Stimulated activated CD8-positive, alpha-beta memory T cell treated with anti-CD3 and anti-CD28 coated beads, Interleukin-15, amount 100 ng/mL, for 24 hours (primary cell): ENCODE measurements around the gene SPEM3.
A peak's percentile ranks its signal among the peaks of the same experiment; 100 is the strongest.

ENCODE experiments used
- DNase-seq: peaks from one replicate; pipeline ENCODE4 v3.0.0-alpha.2; 2020; ENCODE audit warnings: low read depth

SPEM3 gene

DNA sequence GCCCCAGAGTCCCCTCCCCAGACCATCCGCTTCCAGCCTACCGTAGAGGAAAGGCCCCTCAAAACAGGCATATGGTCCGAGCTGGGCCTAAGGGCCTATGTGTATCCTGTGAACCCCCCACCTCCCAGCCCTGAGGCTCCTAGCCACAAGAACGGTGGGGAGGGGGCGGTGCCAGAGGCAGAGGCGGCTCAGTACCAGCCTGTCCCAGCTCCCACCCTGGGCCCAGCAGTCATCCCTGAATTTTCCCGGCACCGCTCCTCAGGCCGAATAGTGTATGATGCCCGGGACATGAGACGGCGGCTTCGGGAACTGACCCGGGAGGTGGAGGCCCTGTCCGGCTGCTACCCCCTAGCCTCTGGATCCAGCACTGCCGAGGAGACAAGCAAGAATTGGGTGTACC is 7.5 kb upstream of the SPEM3 start:
- no peak for DNase-seq

DNA sequence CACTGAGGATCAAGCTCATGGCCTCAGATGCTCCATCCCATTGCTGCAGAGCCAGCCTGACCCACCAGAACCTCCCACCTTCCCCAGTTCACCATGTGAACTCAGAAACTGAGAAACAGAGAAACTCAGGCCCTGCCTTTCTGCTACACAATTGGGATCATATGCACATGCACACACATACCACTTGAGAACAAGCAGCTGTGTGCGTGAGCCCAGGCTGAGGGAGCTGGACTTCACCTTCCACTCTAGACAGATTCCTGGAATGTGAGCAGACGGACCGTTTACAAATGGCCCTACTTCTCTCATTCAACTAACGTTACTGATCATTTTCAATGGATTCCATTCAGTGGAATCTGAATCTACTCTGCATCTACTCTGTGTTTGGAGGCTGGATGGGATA is 5.0 kb upstream of the SPEM3 start:
- no peak for DNase-seq

DNA sequence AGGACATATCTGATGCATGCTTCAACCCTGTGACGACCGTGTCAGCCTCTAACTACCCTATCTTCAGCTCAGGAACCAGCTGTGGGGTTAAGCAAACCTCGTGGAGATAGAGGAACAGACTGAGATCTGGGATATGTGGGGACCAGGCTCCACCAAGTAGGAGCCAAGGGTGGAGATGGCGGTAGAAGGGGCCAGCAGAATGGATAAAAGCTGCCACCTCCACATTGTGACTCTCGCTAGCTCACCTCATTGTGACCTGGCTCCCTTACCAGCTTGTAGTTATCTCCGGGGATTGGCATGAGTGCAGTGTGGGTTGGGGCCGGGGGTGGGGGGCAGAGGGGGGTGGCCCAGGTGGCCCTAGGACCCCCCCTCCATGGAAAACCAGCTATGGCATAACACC is 3.3 kb upstream of the SPEM3 start, which contains the start of gene SPEM2:
Gene SPEM2, plus strand, starts transcription at position 301 of the 400 bp plus-strand sequence. Its CDS starts 73 bp downstream, at position 374.
- no peak for DNase-seq

DNA sequence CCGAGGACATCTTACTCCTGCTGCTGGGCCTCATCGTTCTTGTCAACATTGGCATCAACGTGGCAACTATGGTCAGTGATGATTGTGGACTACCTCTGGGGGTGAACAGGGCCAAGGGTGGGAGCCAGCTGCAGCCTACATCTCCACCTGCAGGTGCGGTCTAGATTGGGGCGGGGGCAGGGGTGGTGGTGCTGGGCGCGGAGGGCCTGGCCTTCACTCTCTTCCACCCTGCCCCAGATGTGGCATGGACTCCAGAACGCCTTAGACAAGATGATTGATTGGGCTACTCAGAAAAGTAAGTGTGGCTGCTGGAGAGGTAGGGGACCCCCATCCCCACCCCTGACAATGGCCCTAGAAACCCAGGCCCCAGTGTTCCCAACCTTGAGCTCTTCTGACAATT is 2.9 kb upstream of the SPEM3 start:
- no peak for DNase-seq

- no peak for DNase-seq
Observed at GRCh38 chr17:7426203-7426863, 2.3 kb upstream of the SPEM3 start.

DNA sequence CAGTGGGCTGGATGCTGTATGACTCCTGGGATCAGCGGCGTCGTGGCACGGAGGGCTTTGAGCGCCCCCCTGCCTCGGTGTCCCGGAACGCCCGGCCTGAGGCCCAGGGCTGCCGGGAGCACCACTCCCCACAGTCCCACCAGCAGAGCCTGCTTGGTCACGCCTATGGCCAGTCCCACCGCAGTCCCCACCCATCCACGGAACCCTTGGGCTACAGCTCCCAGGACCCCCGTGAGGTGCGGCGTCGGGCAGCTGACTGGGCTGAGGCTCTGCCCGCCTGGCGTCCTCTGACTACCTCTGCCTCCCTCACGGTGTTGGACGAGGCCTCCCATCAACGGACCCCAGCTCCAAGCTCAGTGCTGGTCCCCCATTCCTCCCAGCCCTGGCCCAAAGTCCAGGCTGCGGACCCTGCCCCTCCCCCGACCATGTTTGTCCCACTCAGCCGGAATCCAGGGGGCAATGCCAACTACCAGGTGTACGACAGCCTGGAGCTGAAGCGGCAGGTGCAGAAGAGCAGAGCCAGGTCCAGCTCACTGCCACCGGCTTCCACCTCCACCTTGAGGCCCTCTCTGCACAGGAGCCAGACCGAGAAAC is 1.7 kb upstream of the SPEM3 start:
- DNase-seq, result no peak

DNA sequence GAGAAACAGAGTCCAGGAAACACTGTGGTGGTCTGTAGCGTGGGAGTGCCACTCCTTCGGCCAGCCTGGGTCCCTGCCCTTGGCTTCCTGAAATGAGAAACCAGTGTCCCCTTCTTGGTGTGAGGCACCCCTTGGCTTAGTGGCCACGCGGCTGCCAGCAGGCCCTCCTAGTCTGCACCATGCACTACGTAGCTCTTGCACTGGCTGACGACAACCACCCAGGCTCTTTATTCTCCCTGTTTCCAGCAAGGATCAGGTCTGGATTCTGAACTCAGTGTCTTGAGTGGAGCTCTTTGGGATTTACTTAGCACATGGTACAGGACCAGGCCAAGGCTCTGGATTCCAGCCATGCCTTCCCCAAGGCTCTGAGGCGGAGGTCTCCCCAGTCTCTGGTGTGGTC is 1.1 kb upstream of the SPEM3 start:
- DNase-seq, result no peak

GRCh38 chr17:7429722-7430121 is 1.1 kb downstream of the SPEM3 start:
- DNase-seq, result no peak

DNA sequence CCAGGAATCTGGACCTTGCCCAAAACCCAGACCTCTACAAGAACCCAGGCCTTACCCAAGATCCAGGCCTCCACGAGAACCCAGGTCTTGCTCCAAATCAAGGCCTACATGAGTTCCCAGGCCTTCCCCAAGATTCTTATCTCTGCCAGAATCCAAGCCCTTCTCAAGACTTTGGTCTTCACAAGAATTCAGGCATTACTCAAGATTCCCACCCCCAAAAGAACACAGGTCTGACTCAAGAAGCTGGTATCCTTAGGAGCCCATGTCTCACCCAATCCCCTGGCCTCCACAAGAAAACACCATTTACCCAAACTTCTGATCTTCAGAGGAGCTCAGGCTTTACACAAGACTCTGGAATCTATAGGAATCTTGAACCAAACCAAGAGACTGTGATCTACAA is 2.6 kb downstream of the SPEM3 start:
- DNase-seq, result no peak

DNA sequence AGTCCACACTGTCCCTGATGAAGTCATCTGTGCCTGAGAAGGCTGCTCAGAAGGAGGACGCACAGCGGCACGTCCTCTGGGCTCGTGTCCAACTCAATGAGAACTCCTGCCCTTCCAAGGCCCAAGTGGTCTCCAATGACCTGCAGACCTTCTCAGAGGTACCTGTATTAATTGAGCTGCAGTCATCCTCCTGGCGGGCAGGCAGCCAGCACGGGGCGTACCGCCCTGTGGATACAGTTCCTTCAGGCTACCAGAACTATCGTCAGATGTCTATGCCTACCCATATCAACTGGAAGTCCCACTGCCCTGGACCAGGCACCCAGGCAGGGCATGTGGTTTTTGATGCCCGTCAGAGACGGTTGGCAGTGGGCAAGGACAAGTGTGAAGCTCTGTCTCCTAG is 3.6 kb downstream of the SPEM3 start:
- no peak for DNase-seq

DNA sequence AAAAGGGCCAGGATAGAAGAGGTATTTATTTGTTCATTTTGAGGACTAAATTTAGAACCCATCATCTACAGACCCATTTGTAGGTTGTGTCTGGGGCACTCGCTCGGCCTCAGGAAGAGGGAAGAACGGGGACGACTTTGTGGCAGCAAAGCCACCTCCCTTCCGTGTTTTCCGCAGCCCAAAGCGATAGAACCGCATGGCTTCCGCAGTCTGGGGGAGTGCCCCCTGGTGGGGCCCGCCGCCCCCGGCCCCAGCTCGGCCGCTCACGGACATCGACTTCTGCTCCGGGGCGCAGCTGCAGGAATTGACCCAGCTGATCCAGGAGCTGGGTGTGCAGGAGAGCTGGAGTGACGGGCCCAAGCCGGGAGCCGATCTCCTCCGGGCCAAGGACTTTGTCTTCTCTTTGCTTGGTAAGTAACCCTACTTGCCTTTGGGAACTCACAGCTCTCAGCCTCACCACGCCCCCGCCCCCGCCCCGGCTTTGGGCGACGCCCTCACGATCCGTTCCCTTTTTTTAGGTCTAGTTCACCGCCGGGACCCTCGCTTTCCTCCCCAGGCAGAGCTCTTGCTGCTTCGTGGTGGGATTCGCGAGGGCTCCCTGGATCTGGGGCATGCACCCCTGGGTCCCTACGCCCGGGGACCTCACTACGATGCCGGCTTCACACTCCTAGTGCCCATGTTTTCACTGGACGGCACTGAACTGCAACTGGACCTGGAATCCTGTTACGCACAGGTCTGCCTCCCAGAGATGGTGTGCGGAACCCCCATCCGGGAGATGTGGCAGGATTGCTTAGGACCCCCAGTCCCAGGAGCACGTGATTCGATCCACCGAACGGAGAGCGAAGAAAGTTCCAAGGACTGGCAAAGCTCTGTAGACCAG is 7.3 kb downstream of the SPEM3 start:
- DNase-seq, result peak; percentile 21

DNA sequence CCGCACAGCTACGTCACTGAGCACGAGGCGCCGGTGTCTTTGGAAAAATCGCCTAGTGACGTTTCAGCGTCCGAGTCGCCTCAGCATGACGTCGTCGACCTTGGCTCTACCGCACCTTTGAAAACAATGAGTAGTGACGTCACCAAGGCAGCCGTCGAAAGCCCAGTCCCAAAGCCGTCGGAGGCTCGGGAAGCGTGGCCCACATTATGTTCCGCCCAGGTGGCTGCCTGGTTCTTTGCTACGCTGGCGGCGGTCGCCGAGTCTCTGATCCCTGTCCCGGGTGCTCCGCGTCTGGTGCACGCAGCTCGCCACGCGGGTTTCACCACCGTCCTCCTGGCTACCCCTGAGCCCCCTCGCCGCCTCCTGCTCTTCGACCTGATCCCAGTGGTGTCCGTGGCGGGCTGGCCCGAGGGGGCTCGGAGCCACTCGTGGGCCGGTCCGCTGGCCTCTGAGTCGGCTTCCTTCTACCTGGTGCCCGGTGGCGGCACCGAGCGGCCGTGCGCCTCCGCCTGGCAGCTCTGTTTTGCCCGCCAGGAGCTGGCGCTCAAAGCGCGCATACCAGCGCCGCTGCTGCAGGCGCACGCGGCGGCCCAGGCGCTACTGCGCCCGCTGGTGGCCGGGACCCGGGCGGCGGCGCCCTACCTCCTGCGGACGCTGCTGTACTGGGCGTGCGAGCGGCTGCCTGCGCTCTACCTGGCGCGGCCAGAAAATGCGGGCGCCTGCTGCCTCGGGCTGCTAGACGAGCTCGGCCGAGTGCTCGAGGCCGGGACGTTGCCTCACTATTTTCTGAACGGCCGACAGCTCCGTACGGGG is 8.1 kb downstream of the SPEM3 start:
- DNase-seq, result peak; percentile 63

GRCh38 chr17:7437369-7437863 is 8.8 kb downstream of the SPEM3 start:
- DNase-seq, result no peak

GRCh38 chr17:7437950-7438614 is 9.4 kb downstream of the SPEM3 start:
- peak; percentile 21 for DNase-seq

DNA sequence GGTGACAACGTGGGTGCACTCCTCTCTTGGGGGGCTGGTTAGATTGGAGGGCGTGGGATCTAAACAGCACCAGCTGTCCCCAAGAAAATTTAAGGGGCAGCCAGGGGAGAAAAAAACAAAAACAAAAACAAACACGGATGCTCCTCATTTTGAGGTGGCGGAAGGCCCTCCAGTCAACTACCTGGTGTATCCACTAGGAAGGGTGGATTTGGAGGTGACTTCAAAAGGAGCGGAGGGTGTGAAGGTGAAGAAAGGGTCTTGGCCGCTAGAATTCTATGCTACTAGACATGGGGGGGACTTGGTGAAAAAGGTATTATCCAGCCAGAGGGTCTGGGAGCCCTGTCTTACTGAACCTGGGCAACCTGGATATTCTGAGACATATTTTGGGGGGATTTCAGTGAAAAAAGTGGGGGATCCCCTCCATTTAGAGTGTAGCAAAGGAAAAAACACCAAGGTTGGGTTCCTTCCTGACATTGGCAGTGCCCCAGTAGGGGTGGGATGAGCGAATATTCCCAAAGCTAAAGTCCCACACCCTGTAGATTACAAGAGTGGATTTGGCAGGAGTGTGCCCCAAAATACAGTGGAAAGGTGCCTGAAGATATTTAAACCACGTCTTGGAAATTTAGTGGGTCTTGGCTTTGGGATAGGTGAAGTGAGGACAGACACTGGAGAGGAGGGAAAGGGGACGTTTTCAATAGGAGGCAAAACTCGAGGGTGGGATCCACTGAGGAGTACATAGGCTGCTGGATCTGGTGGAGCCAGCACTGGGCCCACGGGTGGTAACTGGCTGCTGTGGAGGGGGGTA is 10.2 kb downstream of the SPEM3 start:
- no peak for DNase-seq

GRCh38 chr17:7439462-7440112 is 10.9 kb downstream of the SPEM3 start, which contains the start of gene FGF11:
Gene FGF11, plus strand, starts transcription at chr17:7439512. Its CDS starts 109 bp downstream, at chr17:7439621.
- DNase-seq, result no peak

DNA sequence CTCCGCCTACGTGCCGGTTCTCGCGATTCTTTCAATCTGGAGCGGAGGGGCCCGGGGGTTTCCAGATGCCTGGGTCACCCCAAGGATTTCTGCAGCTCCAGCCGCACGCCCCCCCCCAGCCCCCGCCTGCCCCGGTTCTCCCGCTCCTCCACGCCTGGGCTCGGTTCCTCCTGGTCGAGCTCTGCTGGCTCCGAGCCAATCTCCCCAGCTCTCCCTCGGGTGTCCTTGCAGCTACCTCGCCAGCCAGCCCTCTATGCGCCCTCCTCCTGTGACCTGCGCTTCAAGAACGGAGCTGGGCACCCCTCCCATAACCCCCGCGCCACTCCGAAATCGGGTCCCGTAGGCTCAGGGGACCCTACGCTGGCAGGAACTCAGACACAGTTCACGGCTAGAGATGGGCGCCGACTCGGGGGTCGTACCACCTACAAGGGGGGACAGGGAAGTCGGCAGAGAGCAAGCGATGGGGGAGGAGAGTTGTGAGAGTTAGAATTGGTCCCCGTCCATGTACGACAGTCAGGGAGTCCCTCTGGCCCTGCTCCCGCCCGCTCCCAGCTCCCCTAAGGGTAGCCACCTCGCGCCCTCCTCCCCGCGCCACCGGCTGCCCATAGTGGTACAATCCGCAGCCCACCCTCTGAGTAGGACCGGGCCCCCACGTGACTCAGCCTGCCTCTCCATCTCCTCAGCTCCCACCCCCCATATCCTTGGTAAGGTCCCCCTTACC is 11.6 kb downstream of the SPEM3 start:
- DNase-seq, result no peak

DNA sequence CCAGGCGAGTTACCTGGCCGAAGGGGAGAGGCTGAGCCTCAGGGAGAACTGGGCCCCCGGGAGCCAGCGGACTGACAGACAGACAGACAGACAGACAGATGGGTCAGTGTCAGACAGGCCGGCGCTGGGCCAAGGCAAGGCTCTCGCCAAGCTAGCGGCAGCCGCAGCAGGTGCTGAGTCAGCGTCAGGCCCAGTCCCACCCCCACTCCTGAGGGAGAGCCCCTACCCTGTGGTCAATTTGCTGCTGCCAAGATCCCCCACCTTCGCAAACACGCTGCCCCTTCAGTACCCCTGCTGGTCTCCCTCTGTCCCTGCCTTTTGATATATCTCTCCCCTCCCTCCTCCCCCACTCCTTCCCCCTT is 12.2 kb downstream of the SPEM3 start:
- no peak for DNase-seq

DNA sequence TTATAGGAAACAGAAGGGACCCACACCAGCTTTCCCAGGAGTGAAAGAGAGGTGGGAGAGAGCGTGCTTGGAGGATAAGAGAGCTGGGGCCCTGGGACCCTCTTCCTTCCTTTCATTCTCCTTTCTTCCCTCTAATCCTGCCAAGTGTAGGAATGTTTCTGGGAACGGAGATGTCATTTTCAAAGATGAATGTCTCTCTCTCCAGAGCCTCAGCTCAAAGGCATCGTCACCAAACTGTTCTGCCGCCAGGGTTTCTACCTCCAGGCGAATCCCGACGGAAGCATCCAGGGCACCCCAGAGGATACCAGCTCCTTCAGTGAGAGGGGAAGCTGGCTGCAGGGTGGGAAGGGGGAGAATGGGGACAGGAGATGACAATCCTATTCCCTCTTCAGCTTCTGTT is 12.6 kb downstream of the SPEM3 start:
- DNase-seq, result no peak
